Measurements from ENCODE around the gene NOC2L.

DNA sequence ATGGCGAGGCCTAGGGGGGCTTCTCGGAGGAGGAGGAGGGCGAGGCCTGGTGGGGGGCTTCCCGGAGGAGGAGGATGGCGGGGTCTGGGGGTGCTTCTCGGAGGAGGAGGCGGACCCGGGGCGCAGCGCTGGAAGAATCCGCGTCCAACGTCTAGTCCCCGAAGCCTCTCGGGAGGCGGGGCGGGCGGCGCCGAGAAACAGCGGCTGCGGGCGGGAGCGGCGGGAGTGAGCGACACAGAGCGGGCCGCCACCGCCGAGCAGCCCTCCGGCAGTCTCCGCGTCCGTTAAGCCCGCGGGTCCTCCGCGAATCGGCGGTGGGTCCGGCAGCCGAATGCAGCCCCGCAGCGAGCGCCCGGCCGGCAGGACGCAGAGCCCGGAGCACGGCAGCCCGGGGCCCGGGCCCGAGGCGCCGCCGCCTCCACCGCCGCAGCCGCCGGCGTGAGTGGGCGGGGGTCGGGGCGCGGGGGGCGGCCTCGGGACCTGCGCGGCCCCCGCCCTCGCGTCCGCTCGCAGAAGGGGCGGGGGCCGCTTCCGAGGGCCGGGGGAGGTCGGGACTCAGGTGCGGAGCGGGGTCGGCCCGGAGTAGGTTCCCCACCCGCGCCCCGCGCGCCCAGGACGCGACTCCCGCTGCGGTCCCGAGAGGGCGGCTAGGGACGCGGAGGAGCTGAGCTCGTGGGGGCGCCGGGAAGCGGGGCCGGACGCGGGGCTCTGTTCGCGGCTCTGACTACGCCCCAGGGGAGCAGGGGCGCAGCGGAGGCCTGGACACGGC, 1.5 kb upstream of the NOC2L start, which contains the start of gene KLHL17:
- TF ChIP-seq, protein P1, sequence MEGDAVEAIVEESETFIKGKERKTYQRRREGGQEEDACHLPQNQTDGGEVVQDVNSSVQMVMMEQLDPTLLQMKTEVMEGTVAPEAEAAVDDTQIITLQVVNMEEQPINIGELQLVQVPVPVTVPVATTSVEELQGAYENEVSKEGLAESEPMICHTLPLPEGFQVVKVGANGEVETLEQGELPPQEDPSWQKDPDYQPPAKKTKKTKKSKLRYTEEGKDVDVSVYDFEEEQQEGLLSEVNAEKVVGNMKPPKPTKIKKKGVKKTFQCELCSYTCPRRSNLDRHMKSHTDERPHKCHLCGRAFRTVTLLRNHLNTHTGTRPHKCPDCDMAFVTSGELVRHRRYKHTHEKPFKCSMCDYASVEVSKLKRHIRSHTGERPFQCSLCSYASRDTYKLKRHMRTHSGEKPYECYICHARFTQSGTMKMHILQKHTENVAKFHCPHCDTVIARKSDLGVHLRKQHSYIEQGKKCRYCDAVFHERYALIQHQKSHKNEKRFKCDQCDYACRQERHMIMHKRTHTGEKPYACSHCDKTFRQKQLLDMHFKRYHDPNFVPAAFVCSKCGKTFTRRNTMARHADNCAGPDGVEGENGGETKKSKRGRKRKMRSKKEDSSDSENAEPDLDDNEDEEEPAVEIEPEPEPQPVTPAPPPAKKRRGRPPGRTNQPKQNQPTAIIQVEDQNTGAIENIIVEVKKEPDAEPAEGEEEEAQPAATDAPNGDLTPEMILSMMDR (IDR thresholded peaks at IDR 0.05; ENCODE audit: low read length) = no peak
- TF ChIP-seq EZH2 (optimal IDR thresholded peaks at IDR 0.05; ENCODE audit: low read depth, low read length) = no peak
- TF ChIP-seq EZH2phosphoT487 (IDR thresholded peaks at IDR 0.05; ENCODE audit: low read length) = no peak
